AG09309 (cell line): Measurements from ENCODE around the gene CORO1A.

ENCODE experiments used
- DNase-seq: peaks from one replicate; pipeline ENCODE4 v3.0.0-alpha.2; 2010; ENCODE audit warnings: low read depth
- H3K4me3 ChIP-seq: 2 replicates; pipeline ENCODE4 v1.5.1; 2011; ENCODE audit warnings: mild to moderate bottlenecking, low read depth, low read length, moderate library complexity; ENCODE audit not compliant: control insufficient read depth
- TF ChIP-seq, protein P1 (sequence below): IDR thresholded peaks from 2 replicates; pipeline ENCODE4 v1.5.1; 2011; ENCODE audit warnings: mild to moderate bottlenecking, low read depth, low read length, inconsistent platforms; ENCODE audit not compliant: insufficient read depth, control insufficient read depth; ENCODE audit errors: missing control alignments

The CORO1A gene

DNA sequence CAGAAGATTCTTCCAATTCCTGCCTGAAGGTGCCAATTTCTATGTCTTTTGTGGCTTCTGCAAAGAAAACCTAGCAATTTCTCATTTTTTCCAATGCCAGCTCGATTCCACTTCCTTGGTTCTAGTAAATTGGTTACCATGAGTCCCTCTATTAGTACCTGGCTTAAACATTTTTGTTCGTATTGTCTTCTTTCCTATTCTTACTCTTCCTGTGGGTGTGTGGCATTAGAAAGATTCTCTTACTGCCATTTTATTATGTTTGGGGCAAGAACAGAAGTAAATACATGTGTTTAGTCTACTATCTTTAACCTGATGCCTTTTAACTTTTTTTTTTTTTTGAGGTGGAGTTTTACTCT lies 40.1 kb upstream of the CORO1A start:
- DNase-seq, result no peak
- TF ChIP-seq, protein P1, sequence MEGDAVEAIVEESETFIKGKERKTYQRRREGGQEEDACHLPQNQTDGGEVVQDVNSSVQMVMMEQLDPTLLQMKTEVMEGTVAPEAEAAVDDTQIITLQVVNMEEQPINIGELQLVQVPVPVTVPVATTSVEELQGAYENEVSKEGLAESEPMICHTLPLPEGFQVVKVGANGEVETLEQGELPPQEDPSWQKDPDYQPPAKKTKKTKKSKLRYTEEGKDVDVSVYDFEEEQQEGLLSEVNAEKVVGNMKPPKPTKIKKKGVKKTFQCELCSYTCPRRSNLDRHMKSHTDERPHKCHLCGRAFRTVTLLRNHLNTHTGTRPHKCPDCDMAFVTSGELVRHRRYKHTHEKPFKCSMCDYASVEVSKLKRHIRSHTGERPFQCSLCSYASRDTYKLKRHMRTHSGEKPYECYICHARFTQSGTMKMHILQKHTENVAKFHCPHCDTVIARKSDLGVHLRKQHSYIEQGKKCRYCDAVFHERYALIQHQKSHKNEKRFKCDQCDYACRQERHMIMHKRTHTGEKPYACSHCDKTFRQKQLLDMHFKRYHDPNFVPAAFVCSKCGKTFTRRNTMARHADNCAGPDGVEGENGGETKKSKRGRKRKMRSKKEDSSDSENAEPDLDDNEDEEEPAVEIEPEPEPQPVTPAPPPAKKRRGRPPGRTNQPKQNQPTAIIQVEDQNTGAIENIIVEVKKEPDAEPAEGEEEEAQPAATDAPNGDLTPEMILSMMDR, result no peak
- no peak overlapping the region for H3K4me3 ChIP-seq

DNA sequence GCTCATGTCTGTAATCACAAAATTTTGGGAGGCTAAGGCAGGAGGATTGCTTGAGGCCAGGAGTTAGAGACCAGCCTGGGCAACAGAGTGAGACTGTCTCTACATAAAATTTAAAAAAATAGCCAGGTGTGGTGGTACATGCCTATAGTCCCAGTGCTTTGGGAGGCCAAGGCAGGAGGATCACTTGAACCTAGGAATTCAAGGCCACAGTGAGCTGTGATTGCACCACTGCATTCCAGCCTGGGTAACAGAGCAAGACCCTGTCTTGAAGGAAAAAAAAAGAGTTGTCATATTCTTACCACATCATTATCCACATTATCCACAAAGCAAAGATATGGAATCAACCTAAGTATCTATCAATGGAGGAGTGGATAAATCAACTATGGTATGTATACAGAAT lies 39.4 kb upstream of the CORO1A start:
- TF ChIP-seq, protein P1, result no peak
- H3K4me3 ChIP-seq, result no peak overlapping the region
- DNase-seq, result no peak

DNA sequence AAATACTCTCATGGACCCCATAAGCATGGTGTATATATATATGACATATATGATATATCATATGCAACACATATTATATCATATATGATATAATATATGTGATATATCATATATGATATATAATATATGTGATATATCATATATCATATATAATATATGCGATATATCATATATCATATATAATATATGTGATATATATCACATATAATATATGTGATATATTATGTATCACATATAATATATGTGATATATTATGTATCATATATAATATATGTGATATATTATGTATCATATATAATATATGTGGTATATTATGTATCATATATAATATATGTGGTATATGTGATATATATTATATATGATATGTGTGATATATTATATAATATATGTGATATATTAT lies 38.5 kb upstream of the CORO1A start:
- H3K4me3 ChIP-seq, result no peak overlapping the region
- TF ChIP-seq, protein P1, result no peak
- no peak for DNase-seq

DNA sequence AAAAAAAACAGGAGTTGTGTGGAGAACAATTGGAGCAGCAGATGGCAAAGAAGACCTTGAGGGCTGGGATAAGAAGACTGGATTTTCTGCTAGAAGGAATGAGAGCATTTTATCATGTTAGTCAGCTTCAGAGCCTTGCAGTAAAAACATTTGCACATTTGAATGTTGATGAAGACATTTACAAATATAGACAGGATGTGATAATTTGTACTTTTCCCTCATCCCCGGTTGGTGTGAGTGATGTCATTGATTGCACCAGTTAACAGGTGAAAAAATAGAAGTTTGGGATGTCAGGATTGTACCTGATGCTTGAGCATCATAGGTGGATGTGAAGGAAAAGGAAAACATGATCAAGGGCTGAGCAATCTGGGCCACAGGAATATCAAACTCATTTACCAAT lies 37.7 kb upstream of the CORO1A start:
- TF ChIP-seq, protein P1, result no peak

DNA sequence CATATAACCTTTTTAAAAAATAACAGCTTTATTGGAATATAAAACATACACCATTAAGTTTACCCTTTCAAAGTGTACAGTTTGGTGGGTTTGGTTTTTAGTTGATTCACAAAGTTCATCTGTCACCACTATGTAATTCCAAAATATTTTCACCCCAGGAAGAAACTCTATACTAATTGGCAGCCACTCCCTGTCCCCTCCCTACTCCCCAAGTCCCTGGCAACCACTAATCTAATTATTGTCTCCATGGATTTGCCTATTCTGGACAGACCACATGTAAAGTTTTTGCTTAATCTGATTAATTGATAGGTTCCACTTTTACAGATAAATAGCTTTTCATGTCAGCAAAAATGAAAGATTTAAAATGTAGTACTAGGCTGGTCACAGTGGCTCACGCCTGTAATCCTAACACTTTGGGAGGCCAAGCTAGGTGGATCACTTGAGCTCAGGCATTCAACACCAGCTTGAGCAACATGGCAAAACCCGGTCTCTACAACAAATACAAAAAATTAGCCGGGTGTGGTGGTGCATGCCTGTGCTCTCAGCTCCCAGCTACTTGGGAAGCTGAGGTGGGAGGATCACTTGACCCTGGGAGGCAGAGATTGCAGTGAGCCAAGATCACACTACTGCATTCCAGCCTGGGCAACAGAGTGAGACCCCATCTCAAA lies 35.4 kb upstream of the CORO1A start:
- DNase-seq, result no peak
- TF ChIP-seq, protein P1, result no peak

More for the DNA sequence above, 37.7 kb upstream of the CORO1A start:
- DNase-seq, result no peak
- H3K4me3 ChIP-seq, result no peak overlapping the region

DNA sequence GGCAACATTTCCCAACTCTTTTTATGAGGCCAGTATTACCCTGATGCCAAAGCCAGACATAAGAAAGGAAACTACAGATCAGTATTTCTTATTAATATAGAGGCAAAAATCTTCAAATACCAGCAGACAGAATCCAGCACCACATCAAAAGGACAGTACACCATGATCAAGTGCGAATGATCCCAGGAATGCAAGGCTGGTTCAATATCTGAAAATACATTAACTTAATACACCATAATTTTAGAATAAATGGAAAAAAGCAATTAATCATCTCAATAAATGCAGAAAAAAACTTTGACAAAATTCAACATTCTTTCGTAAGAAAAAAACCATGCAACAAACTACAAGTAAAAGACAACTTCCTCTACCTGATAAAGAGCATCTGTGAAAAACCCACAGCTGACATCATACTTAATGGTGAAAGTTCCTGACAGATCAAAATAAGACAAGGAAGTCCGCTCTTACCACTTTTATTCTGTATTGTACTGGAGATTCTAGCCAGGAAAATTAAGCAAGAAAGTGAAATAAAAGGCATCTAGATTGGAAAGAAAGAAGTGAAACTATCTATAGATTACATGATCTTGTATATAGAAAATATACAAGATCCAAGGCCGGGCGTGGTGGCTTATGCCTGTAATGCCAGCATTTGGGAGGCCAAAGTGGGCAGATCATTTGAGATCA lies 34.0 kb upstream of the CORO1A start:
- DNase-seq, result no peak
- TF ChIP-seq, protein P1, result no peak
- no peak overlapping the region for H3K4me3 ChIP-seq

More for the DNA sequence above, 35.4 kb upstream of the CORO1A start:
- no peak overlapping the region for H3K4me3 ChIP-seq
